Cardiac muscle cell (in vitro differentiated cells and primary cell): ENCODE data around the gene TDRD6. TPM values are rescaled to one million over a fixed set of nuclear protein-coding genes. Genes with fewer than 3 reads are reported as not detected.

Source experiments
- DNase-seq, 2 donors: peaks; one replicate each; pipeline versions ENCODE4 v3.0.0 to v3.0.0-alpha.2; 2010 to 2017; ENCODE audit warnings: low read depth in 1 of 2, low spot score in 1 of 2
- H3K27ac ChIP-seq: fragments of 200-600 bp; sonication (generic); 2 replicates; pipeline ENCODE4 v1.5.1; 2016
- H3K27me3 ChIP-seq: fragments of 200-600 bp; sonication (generic); 2 replicates; pipeline ENCODE4 v1.6.0; 2016; ENCODE audit warnings: control low read depth
- H3K36me3 ChIP-seq: fragments of 200-600 bp; sonication (generic); 2 replicates; pipeline ENCODE4 v1.5.1; 2016; ENCODE audit warnings: control low read depth
- H3K4me1 ChIP-seq: fragments of 200-600 bp; sonication (generic); 2 replicates; pipeline ENCODE4 v1.8.1; 2017; ENCODE audit warnings: low read depth, mild to moderate bottlenecking, mixed run types
- H3K4me3 ChIP-seq: fragments of 200-600 bp; sonication (generic); 2 replicates; pipeline ENCODE4 v1.5.1; 2016; ENCODE audit warnings: mild to moderate bottlenecking
- H3K9me3 ChIP-seq: fragments of 200-600 bp; sonication (generic); 2 replicates; pipeline ENCODE4 v1.5.1; 2017; ENCODE audit warnings: low read depth, mild to moderate bottlenecking, control low read depth
- CTCF ChIP-seq: IDR thresholded peaks from 2 replicates; pipeline ENCODE4 v1.5.1; 2012; ENCODE audit warnings: low read depth, mild to moderate bottlenecking, low read length
- polyA plus RNA-seq: library from polyadenylated mRNA; unstranded; fragments of >200 nt; fragmentation: Nextera tagmentation; extraction: Ambion mirVana; gene quantifications from 2 replicates; pipeline ENCODE4 v1.2.1, GENCODE V29; 2016
- total RNA-seq: library from RNA; depleted of rRNA; stranded (reverse); fragments of >200 nt; gene quantifications from 2 replicates; pipeline ENCODE4 v1.2.3, GENCODE V29; 2016

The TDRD6 gene
- total and polyA plus RNA-seq, 2 experiments from 2014 or later, result 0.12 to 0.57 TPM

GRCh38 chr6:46720401-46720800 is 32.7 kb downstream of the TDRD6 start:
- no peak for DNase-seq

GRCh38 chr6:46729787-46730326 is 42.2 kb downstream of the TDRD6 start:
- no peak overlapping the region for H3K27ac ChIP-seq
- no peaks in the 10 kb centered on the region for H3K4me1 ChIP-seq
- H3K9me3 ChIP-seq, result no peaks in the 10 kb centered on the region
- no peak for TF ChIP-seq CTCF
- no peak overlapping the region for H3K4me3 ChIP-seq
- DNase-seq, result no peak
- H3K36me3 ChIP-seq, result no peaks in the 10 kb centered on the region
- peaks cover 66% of the 10 kb centered on the region for H3K27me3 ChIP-seq

More at GRCh38 chr6:46720401-46720800, 32.7 kb downstream of the TDRD6 start:
- H3K36me3 ChIP-seq, result no peaks in the 10 kb centered on the region
- H3K9me3 ChIP-seq, result no peaks in the 10 kb centered on the region
- H3K4me1 ChIP-seq, result no peaks in the 10 kb centered on the region
- peaks cover 23% of the 10 kb centered on the region for H3K27me3 ChIP-seq
- TF ChIP-seq CTCF, result no peak
- no peak overlapping the region for H3K27ac ChIP-seq
- H3K4me3 ChIP-seq, result no peak overlapping the region

GRCh38 chr6:46730921-46731461 is 43.3 kb downstream of the TDRD6 start:
- H3K36me3 ChIP-seq, result no peaks in the 10 kb centered on the region

GRCh38 chr6:46733341-46733801 is 45.7 kb downstream of the TDRD6 start:
- H3K4me3 ChIP-seq, result no peak overlapping the region
- H3K4me1 ChIP-seq, result no peaks in the 10 kb centered on the region
- H3K36me3 ChIP-seq, result no peaks in the 10 kb centered on the region
- H3K9me3 ChIP-seq, result no peaks in the 10 kb centered on the region
- TF ChIP-seq CTCF, result no peak
- H3K27me3 ChIP-seq, result peaks cover 83% of the 10 kb centered on the region
- H3K27ac ChIP-seq, result no peak overlapping the region
- DNase-seq, result no peak

More at GRCh38 chr6:46730921-46731461, 43.3 kb downstream of the TDRD6 start:
- DNase-seq, result no peak
- Histone ChIP-seq H3K27me3 (peaks cover 77% of the 10 kb centered on the region), H3K9me3 (no peaks in the 10 kb centered on the region), H3K27ac (no peak overlapping the region), H3K4me3 (no peak overlapping the region), H3K4me1 (no peaks in the 10 kb centered on the region)
- no peak for TF ChIP-seq CTCF

- H3K27me3 ChIP-seq, result peaks cover 75% of the 10 kb centered on the region
- no peaks in the 10 kb centered on the region for H3K4me1 ChIP-seq
Observed at GRCh38 chr6:46734867-46735719, 47.4 kb downstream of the TDRD6 start, which contains the start of gene PLA2G7. Gene PLA2G7, minus strand, starts transcription at chr6:46735375. Its CDS starts 12,484 bp downstream, at chr6:46722891.

More at GRCh38 chr6:46734867-46735719, 47.4 kb downstream of the TDRD6 start, which contains the start of gene PLA2G7:
- H3K27ac ChIP-seq, result no peak within 1 kb of the TSS
- no peaks in the 10 kb centered on the region for H3K9me3 ChIP-seq
- TF ChIP-seq CTCF, result peak; percentile 3
- DNase-seq, result peak; percentile 8 to 62
- H3K4me3 ChIP-seq, result peak within 1 kb of the TSS; percentile 34
- no peaks in the 10 kb centered on the region for H3K36me3 ChIP-seq
